ENCODE results near the gene KRT2.

DNA sequence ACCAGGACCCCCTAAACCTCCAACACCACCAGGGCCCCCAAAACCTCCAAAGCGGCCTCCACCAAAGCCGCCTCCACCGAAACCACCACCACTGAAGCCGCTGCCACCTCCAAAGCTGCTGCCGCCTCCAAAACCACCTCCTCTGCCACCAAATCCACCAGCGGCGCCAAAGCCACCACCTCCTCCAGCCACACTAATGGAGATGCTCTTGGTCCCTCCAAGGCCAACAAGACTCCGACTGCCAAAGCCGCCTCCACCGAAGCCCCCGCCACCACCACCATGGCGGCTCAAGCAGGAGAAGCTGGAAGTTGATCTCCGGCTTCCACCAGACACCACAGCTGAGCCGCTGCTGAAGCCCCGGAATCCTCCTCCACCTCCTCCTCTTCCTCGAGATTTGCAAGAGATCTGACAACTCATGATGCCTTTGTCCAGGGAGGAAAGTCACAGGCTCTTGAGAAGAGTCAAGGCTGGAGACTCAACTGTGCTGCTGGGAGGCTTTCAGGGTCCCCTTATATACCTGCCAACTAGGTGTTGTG, at the start of gene KRT2:
- TF ChIP-seq, protein P1, sequence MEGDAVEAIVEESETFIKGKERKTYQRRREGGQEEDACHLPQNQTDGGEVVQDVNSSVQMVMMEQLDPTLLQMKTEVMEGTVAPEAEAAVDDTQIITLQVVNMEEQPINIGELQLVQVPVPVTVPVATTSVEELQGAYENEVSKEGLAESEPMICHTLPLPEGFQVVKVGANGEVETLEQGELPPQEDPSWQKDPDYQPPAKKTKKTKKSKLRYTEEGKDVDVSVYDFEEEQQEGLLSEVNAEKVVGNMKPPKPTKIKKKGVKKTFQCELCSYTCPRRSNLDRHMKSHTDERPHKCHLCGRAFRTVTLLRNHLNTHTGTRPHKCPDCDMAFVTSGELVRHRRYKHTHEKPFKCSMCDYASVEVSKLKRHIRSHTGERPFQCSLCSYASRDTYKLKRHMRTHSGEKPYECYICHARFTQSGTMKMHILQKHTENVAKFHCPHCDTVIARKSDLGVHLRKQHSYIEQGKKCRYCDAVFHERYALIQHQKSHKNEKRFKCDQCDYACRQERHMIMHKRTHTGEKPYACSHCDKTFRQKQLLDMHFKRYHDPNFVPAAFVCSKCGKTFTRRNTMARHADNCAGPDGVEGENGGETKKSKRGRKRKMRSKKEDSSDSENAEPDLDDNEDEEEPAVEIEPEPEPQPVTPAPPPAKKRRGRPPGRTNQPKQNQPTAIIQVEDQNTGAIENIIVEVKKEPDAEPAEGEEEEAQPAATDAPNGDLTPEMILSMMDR (IDR thresholded peaks at IDR 0.05): no peak
- TF ChIP-seq POLR2A (IDR thresholded peaks at IDR 0.05; ENCODE audit: low read depth) (no peak), POLR2AphosphoS5 (IDR thresholded peaks at IDR 0.05) (no peak)

All from esophagus muscularis mucosa (tissue), 3 donors.